Suprapubic skin (tissue), 4 donors: ENCODE data around the gene METTL16. TPM values are rescaled to one million over a fixed set of nuclear protein-coding genes. Genes with fewer than 3 reads are reported as not detected.

Experiments
- DNase-seq, 2 donors: peaks; one replicate each; pipeline ENCODE4 v3.0.0-alpha.2; 2019; ENCODE audit warnings: low spot score in 2 of 2
- H3K27ac ChIP-seq: fragments of 200-600 bp; sonication (generic); one replicate; pipeline ENCODE4 v1.5.1; 2019
- H3K27me3 ChIP-seq: fragments of 200-600 bp; sonication (generic); one replicate; pipeline ENCODE4 v1.5.1; 2019
- H3K36me3 ChIP-seq: fragments of 200-600 bp; sonication (generic); one replicate; pipeline ENCODE4 v1.5.1; 2019
- H3K4me1 ChIP-seq: fragments of 200-600 bp; sonication (generic); one replicate; pipeline ENCODE4 v1.5.1; 2019
- H3K4me3 ChIP-seq: fragments of 200-600 bp; sonication (generic); one replicate; pipeline ENCODE4 v1.5.1; 2019; ENCODE audit warnings: mild to moderate bottlenecking
- H3K9me3 ChIP-seq: fragments of 200-600 bp; sonication (generic); one replicate; pipeline ENCODE4 v1.5.1; 2019
- CTCF ChIP-seq, 2 donors: fragments of 200-600 bp in 1 of 2; fragments of 450-650 bp in 1 of 2; sonication (generic) in 1 of 2; IDR thresholded peaks; one replicate each; pipeline ENCODE4 v1.5.1; 2016 to 2019; ENCODE audit warnings: antibody characterized with exemption in 2 of 2, mild to moderate bottlenecking in 1 of 2, moderate library complexity in 1 of 2
- EP300 ChIP-seq: sonication (generic); formaldehyde crosslinking; IDR thresholded peaks from one replicate; pipeline ENCODE4 v1.6.1; 2017; ENCODE audit warnings: antibody characterized with exemption
- POLR2A ChIP-seq, 2 donors: fragments of 450-650 bp; IDR thresholded peaks; one replicate each; pipeline ENCODE4 v1.6.1; 2017; ENCODE audit warnings: antibody characterized with exemption in 2 of 2, mild to moderate bottlenecking in 2 of 2, moderate library complexity in 2 of 2
- POLR2AphosphoS5 ChIP-seq, 3 donors: sonication (generic); formaldehyde crosslinking; IDR thresholded peaks; one replicate each; pipeline ENCODE4 v1.6.1; 2017; ENCODE audit warnings: antibody characterized with exemption in 3 of 3
- WGBS: methylation state at CpG from one replicate; pipeline ENCODE4 v1.1.5; 2018; 5-methylcytosine and 5-hydroxymethylcytosine counted together
- total RNA-seq, 4 donors: library from RNA; depleted of rRNA; stranded (reverse); fragments of >200 nt; gene quantifications; one replicate each; pipeline ENCODE4 v1.1.0, GENCODE V29; 2016

Gene METTL16
- total RNA-seq, 4 donors from 2014 or later: 30.8 to 53.3 (median 35.9) TPM

GRCh38 chr17:2435181-2435741 lies 76.4 kb downstream of the METTL16 start:
- DNase-seq: no peak
- Histone ChIP-seq H3K27ac (no peak overlapping the region), H3K36me3 (peaks cover 66% of the 10 kb centered on the region)

GRCh38 chr17:2433696-2434095 lies 78.0 kb downstream of the METTL16 start:
- Histone ChIP-seq H3K9me3 (no peaks in the 10 kb centered on the region), H3K27ac (no peak overlapping the region), H3K36me3 (peaks cover 53% of the 10 kb centered on the region), H3K4me1 (no peaks in the 10 kb centered on the region), H3K27me3 (no peaks in the 10 kb centered on the region), H3K4me3 (no peak overlapping the region)
- WGBS: 84% methylated on average over 11 of the region's 11 CpGs
- no peak for DNase-seq
- TF ChIP-seq POLR2AphosphoS5 (IDR thresholded peaks at IDR 0.05) (no peak), CTCF (IDR thresholded peaks at IDR 0.05) (no peak), EP300 (no peak), POLR2A (IDR thresholded peaks at IDR 0.05) (no peak)

More at GRCh38 chr17:2435181-2435741, 76.4 kb downstream of the METTL16 start:
- no peaks in the 10 kb centered on the region for H3K9me3 ChIP-seq
- 50% methylated on average over 9 of the region's 9 CpGs for WGBS
- H3K4me3 ChIP-seq: no peak overlapping the region
- no peaks in the 10 kb centered on the region for H3K4me1 ChIP-seq
- no peaks in the 10 kb centered on the region for H3K27me3 ChIP-seq
- TF ChIP-seq EP300: no peak
- TF ChIP-seq CTCF (IDR thresholded peaks at IDR 0.05): no peak
- no peak for TF ChIP-seq POLR2A (IDR thresholded peaks at IDR 0.05)
- TF ChIP-seq POLR2AphosphoS5 (IDR thresholded peaks at IDR 0.05): no peak

- Histone ChIP-seq H3K9me3 (no peaks in the 10 kb centered on the region), H3K4me1 (peaks cover 4% of the 10 kb centered on the region), H3K4me3 (no peak overlapping the region), H3K27me3 (no peaks in the 10 kb centered on the region), H3K36me3 (peaks cover 3% of the 10 kb centered on the region), H3K27ac (no peak overlapping the region)
- 89% methylated on average over 1 of the region's 1 CpG for WGBS
- no peak for DNase-seq
- TF ChIP-seq EP300 (no peak), POLR2A (IDR thresholded peaks at IDR 0.05) (no peak), POLR2AphosphoS5 (IDR thresholded peaks at IDR 0.05) (no peak), CTCF (IDR thresholded peaks at IDR 0.05) (no peak)
Observed at GRCh38 chr17:2427910-2428309, 83.8 kb downstream of the METTL16 start.

- TF ChIP-seq CTCF (IDR thresholded peaks at IDR 0.05): no peak
- no peak for TF ChIP-seq POLR2A (IDR thresholded peaks at IDR 0.05)
- no peak for TF ChIP-seq EP300
- no peak for TF ChIP-seq POLR2AphosphoS5 (IDR thresholded peaks at IDR 0.05)
- WGBS: 66% methylated on average over 2 of the region's 2 CpGs
- DNase-seq: no peak
- Histone ChIP-seq H3K27me3 (no peaks in the 10 kb centered on the region), H3K36me3 (no peaks in the 10 kb centered on the region), H3K27ac (no peak overlapping the region), H3K4me1 (peaks cover 8% of the 10 kb centered on the region), H3K4me3 (no peak overlapping the region), H3K9me3 (no peaks in the 10 kb centered on the region)
Observed at GRCh38 chr17:2427215-2427614, 84.5 kb downstream of the METTL16 start.

- Histone ChIP-seq H3K4me3 (no peak overlapping the region), H3K27me3 (no peaks in the 10 kb centered on the region), H3K9me3 (no peaks in the 10 kb centered on the region), H3K36me3 (peaks cover 35% of the 10 kb centered on the region), H3K4me1 (peaks cover 8% of the 10 kb centered on the region), H3K27ac (peak overlapping the region; percentile 6)
- WGBS: 58% methylated on average over 6 of the region's 6 CpGs
- no peak for TF ChIP-seq POLR2A (IDR thresholded peaks at IDR 0.05)
- TF ChIP-seq CTCF (IDR thresholded peaks at IDR 0.05): no peak
- no peak for TF ChIP-seq EP300
- no peak for TF ChIP-seq POLR2AphosphoS5 (IDR thresholded peaks at IDR 0.05)
- DNase-seq: no peak
Observed at GRCh38 chr17:2423271-2423670, 88.4 kb downstream of the METTL16 start.
